ENCODE data around the gene PPP1R9B. TPM values are rescaled to one million over a fixed set of nuclear protein-coding genes. Genes with fewer than 3 reads are reported as not detected.
A peak's percentile ranks its signal among the peaks of the same experiment; 100 is the strongest.

The PPP1R9B gene
- total RNA-seq, 6 experiments from 2014 or later, result 9.9 to 18.1 (median 12.0) TPM

DNA sequence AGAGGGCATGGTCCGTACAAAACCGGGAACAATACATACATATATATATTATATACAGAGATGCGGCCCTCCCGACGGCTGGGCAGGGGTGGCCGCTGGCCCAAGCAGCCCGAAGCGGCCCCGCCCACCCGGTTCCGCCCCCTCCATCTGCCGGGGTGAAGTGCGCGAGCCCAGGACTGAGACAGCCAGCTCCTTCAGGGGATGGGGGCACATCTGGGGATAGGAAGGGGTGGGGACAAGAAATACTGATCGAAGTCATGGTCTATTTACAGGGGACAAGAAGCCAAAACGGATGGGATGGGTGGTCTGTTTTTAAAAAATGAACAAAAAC lies 16.7 kb downstream of the PPP1R9B start:
- WGBS (ENCODE audit: insufficient coverage, low coverage, low lambda C conversion rate, missing lambda C conversion rate), result 34% methylated on average over 8 of the region's 16 CpGs
- Histone ChIP-seq H3K27ac (no peak overlapping the region), H3K27me3 (peaks cover 0 to 6% of the 10 kb centered on the region in 2 donors), H3K4me1 (peaks cover 0 to 3% (median 0%) of the 10 kb centered on the region in 4 donors), H3K36me3 (peaks cover 0 to 31% (median 6%) of the 10 kb centered on the region in 4 donors), H3K9me3 (no peaks in the 10 kb centered on the region), H3K4me3 (no peak overlapping the region)
- ATAC-seq (no peak), DNase-seq (no peak)
- TF ChIP-seq, protein P1, sequence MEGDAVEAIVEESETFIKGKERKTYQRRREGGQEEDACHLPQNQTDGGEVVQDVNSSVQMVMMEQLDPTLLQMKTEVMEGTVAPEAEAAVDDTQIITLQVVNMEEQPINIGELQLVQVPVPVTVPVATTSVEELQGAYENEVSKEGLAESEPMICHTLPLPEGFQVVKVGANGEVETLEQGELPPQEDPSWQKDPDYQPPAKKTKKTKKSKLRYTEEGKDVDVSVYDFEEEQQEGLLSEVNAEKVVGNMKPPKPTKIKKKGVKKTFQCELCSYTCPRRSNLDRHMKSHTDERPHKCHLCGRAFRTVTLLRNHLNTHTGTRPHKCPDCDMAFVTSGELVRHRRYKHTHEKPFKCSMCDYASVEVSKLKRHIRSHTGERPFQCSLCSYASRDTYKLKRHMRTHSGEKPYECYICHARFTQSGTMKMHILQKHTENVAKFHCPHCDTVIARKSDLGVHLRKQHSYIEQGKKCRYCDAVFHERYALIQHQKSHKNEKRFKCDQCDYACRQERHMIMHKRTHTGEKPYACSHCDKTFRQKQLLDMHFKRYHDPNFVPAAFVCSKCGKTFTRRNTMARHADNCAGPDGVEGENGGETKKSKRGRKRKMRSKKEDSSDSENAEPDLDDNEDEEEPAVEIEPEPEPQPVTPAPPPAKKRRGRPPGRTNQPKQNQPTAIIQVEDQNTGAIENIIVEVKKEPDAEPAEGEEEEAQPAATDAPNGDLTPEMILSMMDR (IDR thresholded peaks at IDR 0.05), result no peak
- no peak for TF ChIP-seq POLR2A (IDR thresholded peaks at IDR 0.05)
- intact Hi-C loops (cut with DNase I), result no loop called here

DNA sequence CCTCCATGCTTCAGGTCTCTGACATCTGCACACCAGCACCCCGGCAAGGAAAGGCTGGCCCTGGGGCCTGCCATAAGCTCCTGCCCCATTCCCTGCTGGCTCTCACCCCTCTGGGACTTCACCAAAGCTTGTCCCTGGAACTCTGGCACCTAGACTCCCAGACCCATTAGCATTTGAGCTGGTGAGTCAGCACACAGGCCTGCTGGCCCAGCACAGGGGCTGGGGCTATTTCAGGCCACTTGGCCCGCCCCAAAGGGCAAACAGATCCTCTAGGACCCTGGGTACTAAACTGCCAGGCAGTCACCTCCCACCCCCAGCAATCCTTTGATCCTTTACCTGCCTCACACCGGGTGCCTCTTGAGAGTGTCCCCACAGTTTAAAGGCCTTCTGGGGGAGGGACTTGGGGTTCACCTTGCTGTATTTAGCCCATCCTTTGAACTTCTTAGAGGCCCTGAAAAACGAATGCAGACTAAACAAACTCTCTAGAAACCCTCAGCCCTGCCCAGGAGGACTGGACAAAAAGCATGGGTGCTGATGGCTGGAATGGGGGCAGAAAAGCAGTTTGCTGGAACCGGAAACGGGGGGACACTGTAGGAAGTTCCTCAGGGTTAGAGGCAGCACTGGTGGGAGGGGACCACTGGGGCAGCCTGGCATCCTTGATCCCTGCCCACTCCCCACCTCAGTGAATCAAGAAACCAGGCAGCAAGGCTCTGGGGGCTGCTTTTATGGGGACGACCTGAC lies 17.3 kb downstream of the PPP1R9B start:
- peaks cover 0 to 6% of the 10 kb centered on the region in 2 donors for H3K27me3 ChIP-seq
- no peak overlapping the region for H3K4me3 ChIP-seq
- H3K4me1 ChIP-seq, result peaks cover 0 to 3% (median 0%) of the 10 kb centered on the region in 4 donors
- TF ChIP-seq, protein P1 (IDR thresholded peaks at IDR 0.05), result no peak
- no peak for TF ChIP-seq POLR2A (IDR thresholded peaks at IDR 0.05)
- WGBS (ENCODE audit: insufficient coverage, low coverage, low lambda C conversion rate, missing lambda C conversion rate), result 53% methylated on average over 4 of the region's 7 CpGs
- peaks cover 0 to 26% (median 1%) of the 10 kb centered on the region in 4 donors for H3K36me3 ChIP-seq
- ATAC-seq (peak; percentile 13 to 52 (median 45)), DNase-seq (peak in 1 of 3 donors; percentile 62)
- intact Hi-C loops (cut with DNase I), result no loop called here
- H3K9me3 ChIP-seq, result no peaks in the 10 kb centered on the region
- H3K27ac ChIP-seq, result no peak overlapping the region

DNA sequence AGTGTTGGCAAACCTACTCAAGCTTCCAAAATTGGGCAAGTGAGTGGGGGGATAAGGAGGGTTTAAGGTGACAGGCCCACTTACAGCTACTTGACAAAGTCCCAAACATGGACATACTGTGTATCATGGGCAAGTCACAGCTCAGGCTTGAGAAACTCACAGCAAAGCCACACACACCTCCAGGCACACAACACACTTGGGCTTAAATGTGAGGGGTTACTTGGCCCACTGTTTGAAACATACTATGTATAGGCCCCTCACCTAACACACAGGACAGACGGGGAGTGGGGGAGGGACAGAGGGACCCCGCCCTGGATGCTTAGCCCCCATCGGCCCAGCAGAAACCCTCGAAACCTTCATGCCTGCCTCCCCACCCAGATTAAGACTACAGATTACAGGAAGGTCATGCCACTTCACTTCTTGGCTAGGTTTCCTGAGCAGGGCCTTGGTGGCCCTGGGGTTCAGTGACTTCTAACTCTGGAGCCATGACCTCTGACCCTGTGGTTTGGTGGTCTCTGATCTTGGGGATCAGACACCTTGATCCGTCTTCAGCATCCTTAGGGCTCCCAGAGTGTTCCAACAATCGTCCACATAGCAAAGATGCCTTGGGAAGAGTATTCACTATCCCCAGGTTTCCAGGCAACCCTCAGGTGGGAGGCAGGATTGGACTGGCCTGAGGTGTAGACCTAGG lies 18.2 kb downstream of the PPP1R9B start:
- no CpG with 5 or more reads among the region's 6 CpGs for WGBS (ENCODE audit: insufficient coverage, low coverage, low lambda C conversion rate, missing lambda C conversion rate)
- TF ChIP-seq, protein P1 (IDR thresholded peaks at IDR 0.05), result no peak
- no peak for TF ChIP-seq POLR2A (IDR thresholded peaks at IDR 0.05)
- H3K27ac ChIP-seq, result no peak overlapping the region
- intact Hi-C loops (cut with DNase I), result no loop called here
- no peak for ATAC-seq
- H3K4me3 ChIP-seq, result no peak overlapping the region
- H3K4me1 ChIP-seq, result peaks cover 0 to 3% (median 0%) of the 10 kb centered on the region in 4 donors
- H3K9me3 ChIP-seq, result no peaks in the 10 kb centered on the region
- DNase-seq, result no peak
- H3K36me3 ChIP-seq, result peaks cover 0 to 18% (median 0%) of the 10 kb centered on the region in 4 donors
- peaks cover 0 to 6% of the 10 kb centered on the region in 2 donors for H3K27me3 ChIP-seq

DNA sequence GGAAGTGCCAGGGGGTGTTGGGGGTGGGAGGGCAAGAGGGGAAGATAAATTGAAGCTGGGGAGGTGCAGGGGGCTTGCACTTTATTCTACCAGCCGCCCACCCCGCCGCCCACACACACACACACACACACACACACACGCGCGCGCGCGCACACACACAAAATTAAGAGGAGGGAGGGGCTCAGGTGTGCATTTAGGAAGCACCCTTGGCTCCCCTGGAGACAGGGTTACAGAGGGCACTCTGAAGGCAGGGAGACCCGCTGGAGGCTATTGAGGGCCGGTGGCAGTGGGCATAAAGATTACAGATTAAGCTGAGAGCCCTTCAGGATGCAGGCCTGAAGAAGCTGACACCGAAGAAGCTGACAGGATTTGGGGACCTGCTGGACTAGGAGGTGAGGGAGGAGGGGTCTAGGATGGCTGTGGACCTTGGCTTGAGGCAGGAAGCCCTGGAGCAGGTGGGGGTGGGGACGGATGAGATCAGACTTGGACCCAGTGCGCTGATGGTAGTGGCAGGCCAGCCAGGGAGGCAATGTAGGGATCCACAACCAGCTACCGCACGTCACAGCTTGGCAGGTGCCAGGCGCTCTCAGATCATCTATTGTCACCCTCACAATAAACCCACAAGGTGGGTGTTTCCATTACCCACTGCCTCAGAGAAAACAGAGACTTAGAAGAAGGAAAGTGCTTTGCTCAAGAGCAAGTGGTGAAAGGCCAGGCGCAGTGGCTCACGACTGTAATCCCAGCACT lies 19.7 kb downstream of the PPP1R9B start:
- H3K9me3 ChIP-seq, result no peaks in the 10 kb centered on the region
- H3K27ac ChIP-seq, result no peak overlapping the region
- H3K27me3 ChIP-seq, result peaks cover 0 to 6% of the 10 kb centered on the region in 2 donors
- H3K4me3 ChIP-seq, result no peak overlapping the region
- peaks cover 0 to 7% (median 0%) of the 10 kb centered on the region in 4 donors for H3K36me3 ChIP-seq
- 47% methylated on average over 12 of the region's 19 CpGs for WGBS (ENCODE audit: insufficient coverage, low coverage, low lambda C conversion rate, missing lambda C conversion rate)
- H3K4me1 ChIP-seq, result peaks cover 0 to 3% (median 0%) of the 10 kb centered on the region in 4 donors
- TF ChIP-seq, protein P1 (IDR thresholded peaks at IDR 0.05), result no peak
- TF ChIP-seq POLR2A (IDR thresholded peaks at IDR 0.05), result no peak
- intact Hi-C loops (cut with DNase I), result no loop called here
- DNase-seq, result no peak
- ATAC-seq, result peak in 2 of 4 donors; percentile 14 to 24
